Left renal pelvis (tissue), 4 donors: Measurements from ENCODE around the gene UVSSA. TPM values are rescaled to one million over a fixed set of nuclear protein-coding genes. Genes with fewer than 3 reads are reported as not detected.
"Not testable (repeated sequence)": the region's sequence is repeated elsewhere in the genome, so short reads cannot be mapped to it uniquely, and the experiment has no call there.

ENCODE experiments used
- DNase-seq, 4 donors: peaks; one replicate each; pipeline ENCODE4 v3.0.0-alpha.2; 2013; ENCODE audit warnings: low read depth in 4 of 4, low spot score in 3 of 4
- polyA plus RNA-seq, 4 donors: library from polyadenylated mRNA; unstranded; fragments of 120-200 nt; gene quantifications; one replicate each; pipeline ENCODE4 v1.2.1, GENCODE V29; 2013; ENCODE audit not compliant: insufficient read length in 4 of 4

The UVSSA gene
- polyA plus RNA-seq, 4 donors = 5.9 to 19.3 (median 11.3) TPM

DNA sequence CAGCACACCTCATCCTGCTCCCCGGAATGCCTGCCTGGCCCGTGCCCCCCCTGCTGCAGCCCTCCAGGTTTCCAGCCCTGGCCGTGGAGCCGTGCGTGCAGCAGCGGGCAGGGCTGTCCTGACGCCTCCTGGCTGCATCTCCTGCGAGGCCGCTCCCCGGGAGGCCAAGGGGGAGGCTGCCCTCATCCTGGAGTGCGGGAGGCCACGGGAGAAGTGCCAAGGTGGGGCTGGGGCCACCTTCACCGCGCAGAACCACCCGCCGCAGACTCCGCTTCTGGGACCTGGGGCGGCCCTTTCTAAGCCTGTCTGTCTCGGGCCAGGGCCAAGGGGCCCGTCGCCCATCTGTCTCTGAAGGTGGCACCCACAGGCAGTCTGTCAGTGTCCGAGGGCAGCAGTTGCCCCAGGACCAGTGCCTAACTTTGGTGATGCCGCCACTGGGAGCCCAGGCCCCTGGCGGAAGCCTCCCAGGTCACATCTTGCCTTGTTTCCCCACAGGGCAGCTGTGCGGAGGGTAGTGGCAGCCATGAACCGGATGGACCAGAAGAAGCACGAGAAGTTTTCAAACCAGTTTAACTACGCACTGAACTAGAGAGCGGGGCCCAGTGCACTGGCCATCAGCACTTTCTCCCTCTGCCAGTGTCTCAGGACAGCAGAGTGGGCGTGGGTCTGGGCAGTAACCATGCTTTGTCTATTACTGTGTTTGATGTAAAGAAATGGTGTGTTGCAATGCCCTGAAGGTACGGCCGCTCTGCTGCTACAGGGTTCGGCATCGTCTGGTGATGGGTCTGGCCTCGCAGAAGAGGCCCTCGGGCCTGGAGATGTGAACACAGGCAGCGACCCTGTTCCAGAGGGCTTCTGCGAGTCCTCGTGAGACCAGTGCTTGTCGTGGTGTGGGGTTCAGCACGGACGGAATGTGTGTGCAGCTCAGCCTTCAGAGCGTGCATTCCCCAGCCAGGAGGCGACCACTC lies 38.6 kb downstream of the UVSSA start:
- DNase-seq = no peak

DNA sequence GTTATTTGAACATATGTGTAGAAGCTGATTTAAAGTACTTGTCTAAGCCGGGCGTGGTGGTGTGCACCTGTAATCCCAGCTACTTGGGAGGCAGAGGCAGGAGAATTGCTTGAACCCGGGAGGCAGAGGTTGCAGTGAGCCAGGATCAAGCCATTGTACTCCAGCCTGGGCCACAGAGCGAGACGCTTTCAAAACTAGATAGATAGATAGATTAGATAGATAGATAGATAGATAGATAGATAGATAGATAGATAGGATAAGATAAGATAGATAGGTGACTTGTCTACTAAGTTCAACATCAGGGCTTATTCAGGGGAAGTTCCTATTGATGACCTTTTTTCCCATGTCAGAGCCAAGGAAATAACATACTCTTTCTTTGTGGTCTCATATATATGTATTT lies 46.4 kb downstream of the UVSSA start:
- DNase-seq = not testable (repeated sequence)

DNA sequence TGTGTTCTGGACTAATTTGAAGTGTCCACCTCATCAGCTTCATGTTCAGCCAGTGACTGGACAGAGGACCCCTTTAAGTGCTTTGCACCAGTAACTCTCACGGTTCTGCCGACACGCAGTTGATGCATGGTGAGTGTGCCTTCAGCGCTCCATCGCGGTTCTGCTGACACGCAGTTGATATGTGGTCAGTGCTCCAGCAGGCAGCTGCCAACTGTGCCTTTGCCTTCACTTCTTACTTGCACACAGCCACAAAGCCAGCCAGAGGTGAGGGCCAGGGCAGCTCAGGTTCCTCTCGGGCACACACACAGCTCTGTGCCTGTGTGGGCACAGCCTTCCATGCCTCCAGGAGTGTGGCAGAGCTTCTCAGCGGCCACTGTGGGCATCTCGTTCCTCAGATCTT lies 46.9 kb downstream of the UVSSA start:
- no peak for DNase-seq

DNA sequence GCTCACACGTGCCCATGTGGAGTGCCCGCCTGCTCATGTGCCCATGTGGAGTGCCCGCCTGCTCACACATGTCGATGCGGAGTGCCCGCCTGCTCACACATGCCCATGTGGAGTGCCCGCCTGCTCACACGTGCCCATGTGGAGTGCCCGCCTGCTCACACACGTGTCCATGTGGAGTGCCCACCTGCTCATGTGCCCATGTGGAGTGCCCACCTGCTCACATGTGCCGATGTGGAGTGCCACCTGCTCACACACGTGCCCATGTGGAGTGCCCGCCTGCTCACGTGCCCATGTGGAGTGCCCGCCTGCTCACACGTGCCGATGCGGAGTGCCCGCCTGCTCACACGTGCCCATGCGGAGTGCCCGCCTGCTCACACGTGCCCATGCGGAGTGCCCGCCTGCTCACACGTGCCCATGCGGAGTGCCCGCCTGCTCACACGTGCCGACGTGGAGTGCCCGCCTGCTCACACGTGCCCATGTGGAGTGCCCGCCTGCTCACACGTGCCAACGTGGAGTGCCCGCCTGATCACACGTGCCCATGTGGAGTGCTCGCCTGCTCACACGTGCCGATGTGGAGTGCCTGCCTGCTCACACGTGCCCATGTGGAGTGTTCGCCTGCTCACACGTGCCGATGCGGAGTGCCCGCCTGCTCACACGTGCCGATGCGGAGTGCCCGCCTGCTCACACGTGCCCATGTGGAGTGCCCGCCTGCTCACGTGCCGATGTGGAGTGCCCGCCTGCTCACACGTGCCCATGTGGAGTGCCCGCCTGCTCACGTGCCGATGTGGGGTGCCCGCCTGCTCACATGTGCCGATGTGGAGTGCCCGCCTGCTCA lies 47.8 kb downstream of the UVSSA start:
- DNase-seq = not testable (repeated sequence)

DNA sequence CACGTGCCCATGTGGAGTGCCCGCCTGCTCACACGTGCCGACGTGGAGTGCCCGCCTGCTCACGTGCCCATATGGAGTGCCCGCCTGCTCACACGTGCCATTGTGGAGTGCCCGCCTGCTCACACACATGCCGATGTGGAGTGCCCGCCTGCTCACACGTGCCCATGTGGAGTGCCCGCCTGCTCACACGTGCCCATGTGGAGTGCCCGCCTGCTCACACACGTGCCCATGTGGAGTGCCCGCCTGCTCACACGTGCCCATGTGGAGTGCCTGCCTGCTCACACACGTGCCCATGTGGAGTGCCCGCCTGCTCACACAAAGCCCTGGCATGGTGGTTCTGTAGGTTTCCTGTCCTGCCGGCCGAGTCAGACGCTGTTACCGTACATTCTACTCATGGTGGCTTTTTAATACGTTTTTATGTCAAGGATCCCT lies 48.4 kb downstream of the UVSSA start:
- not testable (repeated sequence) for DNase-seq

DNA sequence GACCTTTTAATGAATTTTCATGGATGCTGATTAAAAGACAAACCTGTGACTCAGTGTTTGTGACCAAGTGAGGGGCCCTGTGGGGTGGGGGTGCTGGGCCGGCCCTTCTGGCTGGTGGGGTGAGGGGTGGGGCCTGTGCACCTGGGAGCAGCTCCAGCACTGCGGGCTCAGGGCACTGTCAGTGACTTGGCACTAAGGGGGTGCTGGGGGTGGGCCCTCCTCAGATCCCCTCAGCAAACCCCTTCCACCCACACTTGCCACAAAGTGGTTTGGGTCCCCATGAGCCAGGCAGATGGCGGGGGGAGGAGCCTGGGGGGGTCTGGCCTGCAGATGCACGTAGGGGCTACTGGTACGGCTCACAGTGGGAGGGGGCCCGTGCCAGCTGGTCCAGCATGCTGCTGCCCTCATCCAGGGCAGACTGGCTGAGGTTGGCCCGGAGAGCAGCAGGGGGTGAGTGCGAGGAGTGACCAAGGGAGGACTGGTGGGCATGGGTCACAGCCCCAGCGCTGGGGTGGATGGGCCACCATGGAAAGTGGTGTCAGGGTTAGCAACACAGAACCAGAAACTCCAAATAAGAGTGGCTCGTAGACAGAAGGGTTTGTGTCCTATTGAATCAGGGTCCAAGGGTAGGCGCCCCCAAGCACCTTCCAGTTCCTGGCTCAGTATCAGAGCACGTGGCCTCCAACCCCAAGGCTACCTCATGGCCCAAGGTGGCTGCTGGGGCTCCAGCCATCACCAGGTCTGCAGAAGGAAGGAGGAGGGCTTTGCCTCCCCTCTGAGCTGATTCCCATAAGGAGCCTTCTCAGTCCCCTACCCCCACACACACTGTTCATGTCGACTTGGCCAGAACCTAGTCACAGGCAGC lies 49.2 kb downstream of the UVSSA start:
- DNase-seq = no peak

DNA sequence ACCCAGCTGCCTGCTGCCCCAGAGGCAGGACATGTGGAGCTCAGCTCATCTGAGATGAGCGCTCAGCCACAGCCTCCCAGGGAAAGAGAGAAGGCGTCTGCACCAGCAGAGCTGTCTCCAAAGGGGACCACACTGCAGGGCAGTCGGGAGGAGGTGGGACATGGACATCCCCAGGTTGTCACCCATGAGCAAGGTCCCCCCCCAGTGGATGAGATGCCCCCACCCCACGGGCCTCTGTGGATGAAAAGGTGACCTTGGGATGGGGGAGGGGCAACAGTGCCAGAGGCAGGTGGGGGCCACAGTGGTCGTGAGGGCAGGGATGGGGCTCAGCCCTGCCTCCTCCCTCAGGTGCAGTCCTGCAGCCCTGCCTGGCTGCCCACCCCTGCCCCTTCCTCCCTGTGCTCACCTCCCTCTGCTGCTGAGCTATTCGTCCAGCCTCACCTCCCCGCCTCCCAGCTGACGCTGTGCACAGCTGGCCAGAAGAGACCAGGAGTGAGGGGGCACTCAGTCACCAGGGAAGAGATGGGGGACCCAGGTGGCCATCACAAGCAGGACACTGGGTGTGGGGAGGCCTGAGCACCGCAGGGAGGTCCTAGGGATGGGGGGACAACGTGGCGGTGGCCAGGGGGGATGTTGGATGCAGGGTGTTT lies 49.9 kb downstream of the UVSSA start:
- no peak for DNase-seq

DNA sequence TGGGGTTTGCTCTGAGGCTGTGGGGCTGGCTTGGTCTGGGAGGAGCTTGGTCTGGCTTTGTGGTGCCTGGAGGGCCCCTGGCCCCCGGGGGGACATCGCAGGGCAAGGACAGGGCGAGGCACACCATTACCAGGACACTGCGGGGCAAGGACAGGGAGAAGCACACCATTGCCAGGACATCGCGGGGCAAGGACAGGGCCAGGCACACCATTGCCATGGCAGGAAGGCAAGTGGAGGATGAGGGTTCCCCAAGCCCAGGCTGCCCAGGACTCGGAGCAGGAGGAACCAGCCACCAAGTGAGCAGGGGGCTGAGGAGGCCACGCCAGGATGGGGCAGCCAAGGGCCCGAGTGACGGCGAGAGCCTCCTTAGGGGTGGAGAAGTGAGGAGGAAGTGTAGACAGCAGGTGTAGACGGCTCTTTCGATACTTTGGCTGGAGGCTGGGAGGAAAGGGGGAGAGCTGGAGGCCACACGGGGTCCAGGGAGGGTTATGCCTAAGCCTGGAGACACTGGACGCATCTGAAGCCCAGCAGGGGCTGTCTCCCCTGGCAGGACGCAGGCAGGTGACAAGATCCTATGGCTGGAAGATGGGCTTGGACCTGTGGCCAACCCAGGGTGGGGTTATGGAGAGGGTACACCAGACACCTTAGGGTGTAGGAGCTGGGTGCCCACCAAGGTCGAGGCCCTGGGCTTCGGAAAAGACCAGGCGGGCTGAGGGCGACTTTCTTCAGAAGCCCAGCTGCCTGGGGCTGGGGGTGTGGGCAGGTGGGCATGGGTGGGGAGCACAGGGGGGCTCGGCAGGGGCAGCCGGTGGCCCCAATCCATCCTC lies 51.9 kb downstream of the UVSSA start:
- DNase-seq = no peak

DNA sequence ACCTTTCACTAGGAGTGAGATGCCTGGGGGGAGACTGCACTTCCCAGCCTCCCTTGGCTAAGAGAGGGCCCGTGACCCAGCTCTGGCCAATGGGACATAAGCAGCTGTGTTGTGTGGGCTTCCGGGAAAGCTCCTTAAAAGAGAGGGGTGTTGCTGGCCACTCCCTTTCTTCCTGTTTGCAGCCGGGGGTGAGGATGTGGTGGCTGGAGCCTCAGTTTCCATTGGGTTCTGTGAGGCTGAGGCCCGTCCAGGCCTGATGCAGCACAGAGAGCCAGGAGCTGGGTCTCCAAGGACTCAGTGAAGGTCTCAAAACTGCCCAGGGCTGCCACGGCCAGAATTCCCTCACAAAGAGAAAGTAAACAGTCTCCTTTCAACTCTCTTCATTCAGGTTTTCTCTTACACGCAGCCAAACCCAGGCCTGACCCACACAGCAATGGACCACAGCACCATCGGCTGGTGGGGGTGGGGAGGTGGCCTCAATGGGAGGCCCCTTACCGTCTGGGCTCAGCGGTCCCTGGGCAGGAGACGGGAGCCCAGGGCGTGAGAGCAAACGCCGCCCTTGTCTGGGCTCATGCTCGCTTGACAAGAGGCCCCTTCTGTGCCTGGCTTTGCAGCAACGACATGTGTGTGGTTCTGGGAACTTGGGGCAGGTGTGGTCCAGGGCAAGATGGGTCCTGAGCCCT lies 52.6 kb downstream of the UVSSA start:
- no peak for DNase-seq

DNA sequence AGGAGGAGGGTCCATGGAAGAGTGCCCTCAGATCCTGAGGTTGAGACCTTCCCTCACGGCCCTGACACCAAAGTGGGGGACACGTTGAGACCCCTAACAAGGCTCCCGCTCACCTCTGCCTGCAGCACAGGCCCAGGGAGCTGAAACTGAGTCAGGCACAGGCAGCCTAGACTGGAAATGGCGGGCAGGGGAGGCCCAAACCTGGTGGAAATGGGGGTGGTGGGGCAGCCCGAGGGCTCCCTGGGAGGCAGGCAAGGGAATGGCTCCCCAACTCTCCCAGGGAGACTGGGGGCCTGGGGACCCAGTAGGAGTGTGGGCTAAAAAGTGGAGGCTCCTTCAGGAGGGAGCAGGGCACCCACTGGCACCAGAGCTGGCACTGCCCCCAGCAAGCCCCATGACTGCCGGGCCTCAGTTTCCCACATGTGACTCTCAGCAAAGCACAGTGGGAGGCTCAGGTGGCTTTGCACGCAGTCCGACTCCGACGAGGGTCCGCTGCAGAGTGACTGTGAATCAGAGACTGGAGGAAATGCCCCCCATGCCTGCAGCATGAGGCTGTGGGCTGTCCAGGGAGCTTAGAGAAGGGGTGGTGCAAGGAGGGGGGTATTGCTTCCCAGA lies 53.3 kb downstream of the UVSSA start:
- DNase-seq = no peak

DNA sequence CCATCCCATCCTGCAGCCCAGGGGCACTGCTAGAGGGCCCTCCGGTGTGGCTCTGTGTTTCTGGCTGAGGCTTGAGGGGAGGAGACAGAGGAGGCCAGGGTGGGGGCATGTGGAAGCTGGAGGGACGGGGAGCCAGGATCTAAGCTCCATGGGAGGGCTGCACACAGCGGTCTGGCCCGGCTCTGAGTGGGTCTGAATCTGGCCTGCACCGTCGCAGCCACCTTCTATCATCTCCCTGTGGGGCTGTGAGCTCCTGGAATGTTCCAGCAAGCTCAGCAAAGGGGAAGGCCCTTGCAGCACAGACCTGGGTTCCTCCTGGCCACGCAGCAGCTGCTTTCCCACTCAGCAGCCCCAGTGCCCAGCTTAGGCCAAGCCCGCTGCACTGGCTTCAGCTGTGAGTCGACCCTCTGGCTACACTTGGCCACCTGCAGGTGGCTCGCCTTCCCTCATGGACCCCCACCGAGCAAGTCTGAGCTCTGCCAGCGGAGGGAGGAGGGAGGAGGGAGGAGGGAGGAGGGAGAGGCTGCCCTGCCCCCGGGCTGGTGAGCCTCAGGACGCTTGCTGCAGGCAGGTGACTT lies 53.9 kb downstream of the UVSSA start:
- DNase-seq = no peak

DNA sequence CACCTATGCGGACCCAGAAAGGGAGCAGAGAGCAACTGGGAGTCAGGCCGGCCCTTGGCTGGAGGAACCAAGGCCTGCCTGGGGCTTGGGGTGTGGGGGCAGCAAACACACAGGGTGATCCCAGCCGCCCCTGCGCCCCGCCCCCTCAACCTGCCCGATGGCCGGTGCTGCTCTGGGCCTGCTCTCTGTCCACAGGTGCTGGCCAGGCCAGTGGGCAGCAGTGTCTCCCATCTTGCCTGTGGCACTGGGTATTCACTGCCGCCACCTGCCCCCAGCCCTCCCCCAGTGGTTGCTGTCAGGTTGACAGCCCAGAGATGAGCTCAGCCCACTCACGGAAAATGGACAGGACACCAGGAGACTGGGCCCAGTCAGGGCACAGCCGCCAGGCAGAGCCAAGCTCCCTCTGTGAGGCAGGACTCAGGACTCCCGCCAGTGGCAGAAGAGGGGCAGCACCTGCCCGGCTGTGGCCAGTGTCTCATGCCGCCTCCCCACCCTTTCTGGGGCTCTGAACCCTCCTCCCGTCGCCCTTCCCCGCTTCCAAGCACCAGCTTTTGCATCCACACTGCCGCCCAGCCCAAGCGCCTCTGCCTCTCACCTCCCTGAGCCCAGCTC lies 54.5 kb downstream of the UVSSA start:
- no peak for DNase-seq

DNA sequence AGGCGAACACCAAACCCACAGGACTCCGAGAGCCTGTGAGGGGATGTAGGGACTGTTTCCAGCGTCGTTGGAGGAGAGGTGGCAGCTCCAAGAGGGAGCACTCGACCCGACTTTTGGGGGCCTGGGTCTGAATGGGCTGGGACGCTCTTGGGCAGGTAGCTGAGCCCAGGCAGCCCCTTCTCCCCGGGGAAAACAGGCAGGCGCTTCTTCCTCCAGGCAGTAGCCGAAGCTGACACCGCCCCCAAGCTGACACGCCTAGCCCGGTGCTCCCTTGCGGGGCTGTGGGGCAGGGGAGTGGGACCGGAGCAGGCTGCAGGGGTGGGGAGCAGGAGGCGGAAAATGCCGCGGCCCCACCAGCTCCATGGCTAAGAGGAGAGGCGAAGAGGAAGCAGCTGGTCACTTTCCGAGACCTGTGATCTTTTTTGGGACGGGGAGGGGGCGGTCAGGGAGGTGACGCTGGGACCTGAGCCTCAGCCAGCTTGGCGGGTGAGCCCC lies 55.1 kb downstream of the UVSSA start:
- no peak for DNase-seq

DNA sequence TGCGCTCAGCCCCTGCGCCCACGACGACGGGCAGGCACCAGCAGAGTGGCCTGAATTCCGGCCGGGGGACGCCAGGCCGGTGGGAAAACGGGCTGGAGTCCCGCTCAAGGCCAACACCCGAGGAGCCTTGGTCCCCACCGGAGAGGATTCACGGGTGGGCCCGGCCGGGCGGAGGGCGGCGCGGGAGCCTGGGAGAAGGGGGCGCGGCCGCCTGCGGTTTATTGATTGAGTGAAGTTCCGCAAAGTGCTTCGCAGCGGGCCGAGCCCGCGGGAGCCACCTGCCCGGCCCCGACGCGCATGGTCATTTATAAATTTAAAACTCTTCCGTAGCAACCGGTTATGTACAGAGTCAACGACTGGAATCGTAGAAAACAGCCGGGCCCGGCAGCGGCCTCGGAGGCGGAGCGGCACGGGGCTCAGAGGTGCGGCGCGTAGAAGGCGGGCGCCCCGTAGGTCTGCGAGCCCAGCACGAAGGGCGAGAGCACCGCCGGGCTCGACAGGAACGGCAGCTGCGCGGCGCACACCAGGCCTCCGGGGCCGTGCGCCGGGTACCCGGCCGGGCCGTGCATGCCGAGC lies 55.6 kb downstream of the UVSSA start:
- no peak for DNase-seq

DNA sequence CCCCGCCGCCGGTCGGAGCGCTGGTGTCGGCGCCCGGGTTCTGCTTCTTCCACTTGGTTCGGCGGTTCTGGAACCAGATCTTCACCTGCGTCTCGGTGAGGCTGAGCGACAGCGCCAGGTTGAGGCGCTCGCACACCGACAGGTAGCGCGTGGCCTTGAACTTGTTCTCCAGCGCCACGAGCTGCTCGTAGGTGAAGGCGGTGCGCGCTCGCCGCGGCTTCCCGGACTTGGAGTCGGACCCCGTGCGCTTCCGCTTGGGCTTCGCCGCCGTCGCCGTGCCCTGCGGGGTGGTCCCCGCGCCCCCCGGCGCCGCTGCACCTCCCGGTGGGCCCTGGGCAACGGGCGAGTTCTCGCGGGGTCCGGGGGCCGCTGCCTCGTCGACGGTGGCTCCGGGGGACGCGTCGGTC lies 56.2 kb downstream of the UVSSA start:
- no peak for DNase-seq

DNA sequence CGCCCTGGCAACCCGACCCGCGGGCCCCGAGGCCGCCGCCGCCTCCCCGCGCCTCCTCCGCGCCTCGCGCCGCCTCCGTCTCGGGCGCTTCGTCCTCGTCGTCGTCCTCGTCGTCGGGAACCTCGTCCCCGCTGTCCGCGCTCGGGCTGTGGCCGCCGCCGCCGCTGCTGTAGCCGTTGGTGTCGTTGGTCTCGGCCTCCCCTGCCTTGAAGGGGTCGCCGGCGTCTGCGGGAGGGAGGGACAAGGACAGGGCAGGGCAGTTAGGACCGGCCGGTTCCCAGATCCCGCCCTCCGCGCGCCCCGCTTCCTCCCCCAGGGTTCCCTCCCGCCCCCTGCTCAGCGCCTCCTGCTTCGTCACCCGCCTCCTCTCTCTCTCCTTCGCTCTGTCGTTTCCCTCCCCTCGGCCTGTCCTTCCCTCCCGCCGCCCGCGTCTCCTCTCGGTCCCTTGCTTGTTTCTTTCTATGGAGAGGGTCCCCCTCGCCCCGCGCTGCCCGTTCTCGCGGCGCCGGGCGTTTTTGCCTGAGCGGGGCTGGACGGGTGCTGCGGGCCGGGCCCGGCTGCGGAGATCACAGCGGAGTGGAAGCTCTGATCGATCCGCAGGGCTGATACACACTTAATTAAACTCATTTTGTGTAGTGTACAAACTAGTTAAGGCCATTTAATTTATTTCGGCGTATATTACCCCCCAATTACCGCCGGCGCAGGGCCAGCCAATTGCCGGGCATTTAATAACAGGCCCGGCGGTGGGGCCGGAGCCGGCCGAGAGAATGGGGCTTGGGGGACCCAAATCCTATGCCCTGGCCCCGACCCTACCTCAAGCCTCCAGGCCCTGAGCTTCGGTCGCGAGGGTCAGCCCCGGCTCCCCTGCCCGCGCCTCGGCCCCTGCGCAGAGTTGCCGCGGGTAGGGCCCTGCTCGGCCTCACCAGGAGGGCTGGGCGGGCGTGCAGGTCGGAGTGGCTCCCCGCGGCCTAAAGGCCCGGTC lies 56.9 kb downstream of the UVSSA start:
- DNase-seq = no peak
